Chondrocyte (in vitro differentiated cells): ENCODE measurements around the gene DIP2C. TPM values are rescaled to one million over a fixed set of nuclear protein-coding genes. Genes with fewer than 3 reads are reported as not detected.
A peak's percentile ranks its signal among the peaks of the same experiment; 100 is the strongest.

ENCODE experiments used
- DNase-seq: peaks from one replicate; pipeline ENCODE4 v3.0.0; 2021; ENCODE audit warnings: mixed read lengths, low spot score
- H3K27ac Mint-ChIP-seq: one replicate; pipeline ENCODE4 v1.8.0; 2021; ENCODE audit warnings: mild to moderate bottlenecking, moderate library complexity, mixed read lengths; ENCODE audit not compliant: unreplicated experiment
- H3K27me3 Mint-ChIP-seq: 2 replicates; pipeline ENCODE4 v1.8.0; 2021; ENCODE audit warnings: low read depth, mixed read lengths
- H3K36me3 Mint-ChIP-seq: 2 replicates; pipeline ENCODE4 v1.8.0; 2021; ENCODE audit warnings: low read depth, mixed read lengths
- H3K4me1 Mint-ChIP-seq: 2 replicates; pipeline ENCODE4 v1.8.0; 2021; ENCODE audit warnings: low read depth, mild to moderate bottlenecking, mixed read lengths
- H3K4me3 Mint-ChIP-seq: one replicate; pipeline ENCODE4 v1.8.0; 2021; ENCODE audit warnings: mild to moderate bottlenecking, moderate library complexity, mixed read lengths; ENCODE audit not compliant: unreplicated experiment
- H3K9me3 Mint-ChIP-seq: 2 replicates; pipeline ENCODE4 v1.8.0; 2021; ENCODE audit warnings: low read depth, mixed read lengths
- CTCF ChIP-seq: fragments of 200-600 bp; sonication (generic); IDR thresholded peaks from 2 replicates; pipeline ENCODE4 v1.5.0; 2021; ENCODE audit warnings: antibody characterized with exemption, mild to moderate bottlenecking, moderate library complexity
- total RNA-seq: library from RNA; stranded (reverse); gene quantifications from 3 replicates; pipeline ENCODE4 v1.2.1, GENCODE V29; 2021

DIP2C gene
- total RNA-seq, 1 donor from 2014 or later = 47.9 TPM

GRCh38 chr10:517872-518475, 171.5 kb downstream of the DIP2C start:
- DNase-seq = no peak
- Mint-ChIP-seq H3K4me3 (no peak overlapping the region), H3K36me3 (no peaks in the 10 kb centered on the region), H3K27me3 (no peaks in the 10 kb centered on the region), H3K4me1 (peaks cover 36% of the 10 kb centered on the region), H3K27ac (no peak overlapping the region), H3K9me3 (no peaks in the 10 kb centered on the region)
- no peak for TF ChIP-seq CTCF

- Mint-ChIP-seq H3K27me3 (no peaks in the 10 kb centered on the region), H3K27ac (peak overlapping the region; percentile 15), H3K4me1 (peaks cover 33% of the 10 kb centered on the region), H3K36me3 (no peaks in the 10 kb centered on the region), H3K4me3 (no peak overlapping the region), H3K9me3 (no peaks in the 10 kb centered on the region)
- no peak for DNase-seq
- TF ChIP-seq CTCF = no peak
These were observed 172.1 kb downstream of the DIP2C start for GRCh38 chr10:517241-517830.

DNA sequence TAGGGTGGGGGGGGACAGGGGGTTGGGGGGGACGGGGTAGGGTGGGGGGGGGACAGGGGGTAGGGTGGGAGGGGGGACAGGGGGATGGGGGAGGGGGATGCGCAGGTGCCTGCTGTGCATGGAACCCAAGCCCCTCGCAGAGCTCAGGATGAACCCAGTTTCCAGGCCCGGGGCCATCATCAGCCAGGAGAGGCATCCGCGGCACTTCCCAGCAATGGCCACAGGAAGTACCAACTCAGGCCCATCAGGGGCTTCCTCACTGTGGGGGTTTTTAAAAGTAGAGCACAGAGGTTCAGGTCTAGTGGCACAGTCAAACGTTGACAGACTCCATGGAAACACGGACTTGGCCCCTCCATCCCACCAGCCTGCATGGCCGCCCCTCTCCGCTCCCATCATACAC, 172.7 kb downstream of the DIP2C start:
- H3K9me3 Mint-ChIP-seq = no peaks in the 10 kb centered on the region
- no peak overlapping the region for H3K4me3 Mint-ChIP-seq
- no peak for TF ChIP-seq CTCF
- H3K27me3 Mint-ChIP-seq = no peaks in the 10 kb centered on the region
- no peaks in the 10 kb centered on the region for H3K36me3 Mint-ChIP-seq
- peaks cover 31% of the 10 kb centered on the region for H3K4me1 Mint-ChIP-seq
- DNase-seq = no peak
- peak overlapping the region; percentile 15 for H3K27ac Mint-ChIP-seq

DNA sequence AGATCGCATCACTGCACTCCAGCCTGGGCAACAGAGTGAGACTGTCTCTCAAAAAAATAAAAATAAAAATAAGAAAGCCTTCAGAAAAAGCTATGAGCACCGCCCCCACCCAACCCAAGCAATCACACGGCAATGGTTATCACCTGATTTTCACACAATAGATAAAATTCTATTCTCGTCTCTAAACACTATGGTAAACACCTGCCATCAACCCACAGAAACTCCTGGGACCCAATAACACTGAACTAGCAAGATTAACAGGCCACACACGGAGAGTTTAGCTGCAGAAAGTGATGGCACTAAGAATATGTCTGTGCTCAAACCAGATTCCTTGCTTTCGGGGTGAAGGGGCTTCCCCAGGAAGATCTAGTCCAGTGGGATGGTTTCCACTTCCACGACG, 173.8 kb downstream of the DIP2C start:
- no peak for DNase-seq
- Mint-ChIP-seq H3K27ac (no peak overlapping the region), H3K36me3 (no peaks in the 10 kb centered on the region), H3K4me3 (no peak overlapping the region), H3K27me3 (no peaks in the 10 kb centered on the region), H3K9me3 (no peaks in the 10 kb centered on the region), H3K4me1 (peaks cover 31% of the 10 kb centered on the region)
- TF ChIP-seq CTCF = no peak

DNA sequence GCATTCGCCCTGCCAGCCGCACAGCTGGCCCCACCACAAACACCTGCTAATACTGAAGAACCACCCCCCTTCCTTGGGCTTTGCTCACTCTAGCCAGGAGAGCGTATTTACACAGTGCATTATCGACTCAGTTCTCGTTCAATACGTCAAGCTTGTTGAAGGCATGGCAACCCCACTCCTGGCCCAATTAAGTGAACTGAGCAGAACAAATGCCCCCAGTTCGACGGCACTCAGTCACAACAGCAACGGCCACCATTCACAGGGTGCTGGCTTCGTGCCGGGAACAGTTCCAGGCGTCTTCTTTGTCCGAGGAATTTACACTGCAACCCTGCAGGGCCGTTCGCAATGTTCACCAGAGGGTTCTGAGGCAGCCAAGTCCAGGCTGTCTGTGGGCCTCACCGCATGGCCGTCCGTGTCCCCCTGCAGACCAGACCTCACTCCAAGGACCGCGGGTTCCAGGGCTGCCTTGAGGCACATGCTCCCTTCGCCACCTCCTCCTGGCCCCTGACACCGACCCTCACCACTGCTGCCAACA, 175.3 kb downstream of the DIP2C start:
- TF ChIP-seq CTCF = no peak
- Mint-ChIP-seq H3K27me3 (no peaks in the 10 kb centered on the region), H3K27ac (no peak overlapping the region), H3K9me3 (no peaks in the 10 kb centered on the region), H3K4me3 (no peak overlapping the region), H3K36me3 (no peaks in the 10 kb centered on the region), H3K4me1 (peaks cover 25% of the 10 kb centered on the region)
- no peak for DNase-seq
